GM23338 (cell line): ENCODE measurements around the gene SYCE1L. TPM values are rescaled to one million over a fixed set of nuclear protein-coding genes. Genes with fewer than 3 reads are reported as not detected.

Experiments used
- ATAC-seq: fragments of 200-7000 bp; cut with Tn5 transposase; 3 replicates; pipeline ENCODE4 v1.9.1; 2020
- DNase-seq: peaks from one replicate; pipeline ENCODE4 v3.0.0-alpha.2; 2015; ENCODE audit warnings: low spot score
- H2AFZ ChIP-seq: fragments of 200-600 bp; sonication (generic); 2 replicates; pipeline ENCODE4 v1.8.0; 2016; ENCODE audit warnings: antibody characterized with exemption, mild to moderate bottlenecking, moderate library complexity
- H3F3A ChIP-seq: fragments of 200-600 bp; sonication (generic); replicated peaks from 2 replicates; pipeline ENCODE4 v1.8.0; 2017; ENCODE audit warnings: antibody characterized with exemption, mixed run types, low read depth
- H3K27ac ChIP-seq: fragments of 200-600 bp; sonication (generic); 2 replicates; pipeline ENCODE4 v1.6.1; 2016; ENCODE audit warnings: low read depth
- H3K27me3 ChIP-seq: fragments of 200-600 bp; sonication (generic); 2 replicates; pipeline ENCODE4 v1.8.0; 2016; ENCODE audit warnings: mild to moderate bottlenecking, mixed run types, moderate library complexity; ENCODE audit not compliant: insufficient read depth
- H3K36me3 ChIP-seq: fragments of 200-600 bp; sonication (generic); 2 replicates; pipeline ENCODE4 v1.8.0; 2016; ENCODE audit warnings: mild to moderate bottlenecking; ENCODE audit not compliant: insufficient read depth
- H3K4me1 ChIP-seq: fragments of 200-600 bp; sonication (generic); 2 replicates; pipeline ENCODE4 v1.8.0; 2016; ENCODE audit warnings: mild to moderate bottlenecking, moderate library complexity; ENCODE audit not compliant: insufficient read depth
- H3K4me2 ChIP-seq: fragments of 200-600 bp; sonication (generic); 2 replicates; pipeline ENCODE4 v1.7.1; 2017; ENCODE audit warnings: mixed run types
- H3K4me3 ChIP-seq: fragments of 200-600 bp; sonication (generic); 2 replicates; pipeline ENCODE4 v1.6.1; 2016; ENCODE audit warnings: mixed run types
- H3K79me2 ChIP-seq: fragments of 200-600 bp; sonication (generic); replicated peaks from 2 replicates; pipeline ENCODE4 v1.8.0; 2017; ENCODE audit warnings: mild to moderate bottlenecking; ENCODE audit not compliant: insufficient read depth
- H3K9me2 ChIP-seq: fragments of 200-600 bp; sonication (generic); 2 replicates; pipeline ENCODE4 v1.8.0; 2017; ENCODE audit not compliant: insufficient read depth
- H4K20me1 ChIP-seq: fragments of 200-600 bp; sonication (generic); replicated peaks from 2 replicates; pipeline ENCODE4 v1.8.0; 2017; ENCODE audit warnings: mild to moderate bottlenecking; ENCODE audit not compliant: insufficient read depth
- H3K27ac Mint-ChIP-seq: 2 replicates; pipeline ENCODE4 v1.8.0; 2020; ENCODE audit warnings: inconsistent platforms, mild to moderate bottlenecking, moderate library complexity, mixed read lengths
- H3K27me3 Mint-ChIP-seq: 3 replicates; pipeline ENCODE4 v1.8.0; 2022; ENCODE audit warnings: low read depth, mild to moderate bottlenecking, moderate library complexity, mixed read lengths, inconsistent platforms; ENCODE audit not compliant: insufficient read depth, poor library complexity
- H3K36me3 Mint-ChIP-seq: 3 replicates; pipeline ENCODE4 v1.8.0; 2021; ENCODE audit warnings: low read depth, mild to moderate bottlenecking, inconsistent platforms, moderate library complexity, mixed read lengths
- H3K4me1 Mint-ChIP-seq: 3 replicates; pipeline ENCODE4 v1.8.0; 2020; ENCODE audit warnings: mild to moderate bottlenecking, inconsistent platforms, mixed read lengths
- H3K4me3 Mint-ChIP-seq: 3 replicates; pipeline ENCODE4 v1.8.0; 2021; ENCODE audit warnings: moderate library complexity, mild to moderate bottlenecking, inconsistent platforms, mixed read lengths
- H3K9me3 Mint-ChIP-seq: 3 replicates; pipeline ENCODE4 v1.8.0; 2020; ENCODE audit warnings: moderate library complexity, mild to moderate bottlenecking, inconsistent platforms, mixed read lengths
- CREB1 ChIP-seq: fragments of 250-450 bp; sonication (Bioruptor Pico); IDR thresholded peaks from 2 replicates; pipeline ENCODE4 v1.5.0; 2020; ENCODE audit warnings: low read depth, mild to moderate bottlenecking, moderate library complexity
- CTCF ChIP-seq, 2 experiments: fragments of 200-600 bp in 1 of 2; sonication (generic) in 1 of 2; conservative IDR thresholded peaks; 2 replicates each; pipeline versions ENCODE4 v1.5.1 to v1.6.1; 2016 to 2017; ENCODE audit warnings: antibody characterized with exemption in 2 of 2, low read depth in 2 of 2, mild to moderate bottlenecking in 2 of 2, moderate library complexity in 1 of 2
- ETS1 ChIP-seq: IDR thresholded peaks from 2 replicates; pipeline ENCODE4 v1.6.1; 2016; ENCODE audit warnings: antibody characterized with exemption
- EZH2 ChIP-seq: fragments of 200-600 bp; sonication (generic); IDR thresholded peaks from one replicate; pipeline ENCODE4 v1.8.0; 2017; ENCODE audit warnings: antibody characterized with exemption, mild to moderate bottlenecking, low read depth; ENCODE audit not compliant: unreplicated experiment
- EZH2phosphoT487 ChIP-seq: fragments of 200-600 bp; sonication (generic); IDR thresholded peaks from one replicate; pipeline ENCODE4 v1.8.1; 2018; ENCODE audit warnings: antibody characterized with exemption; ENCODE audit not compliant: unreplicated experiment
- JUNB ChIP-seq: IDR thresholded peaks from one replicate; pipeline ENCODE4 v1.6.1; 2016; ENCODE audit warnings: antibody characterized with exemption; ENCODE audit not compliant: unreplicated experiment
- NANOG ChIP-seq: IDR thresholded peaks from 2 replicates; pipeline ENCODE4 v1.6.1; 2016; ENCODE audit warnings: antibody characterized with exemption, borderline replicate concordance
- POLR2AphosphoS5 ChIP-seq: IDR thresholded peaks from 2 replicates; pipeline ENCODE4 v1.6.1; 2016; ENCODE audit warnings: antibody characterized with exemption, low read depth
- REST ChIP-seq: IDR thresholded peaks from one replicate; pipeline ENCODE4 v1.6.1; 2018; ENCODE audit warnings: antibody characterized with exemption; ENCODE audit not compliant: unreplicated experiment
- STAT1 ChIP-seq: IDR thresholded peaks from one replicate; pipeline ENCODE4 v1.6.1; 2016; ENCODE audit warnings: antibody characterized with exemption; ENCODE audit not compliant: unreplicated experiment
- ZNF114 ChIP-seq: fragments of 250-450 bp; sonication (Bioruptor Pico); IDR thresholded peaks from 2 replicates; pipeline ENCODE4 v1.5.0; 2020; ENCODE audit warnings: mild to moderate bottlenecking, moderate library complexity
- ZNF331 ChIP-seq: fragments of 250-450 bp; sonication (Bioruptor Pico); IDR thresholded peaks from 2 replicates; pipeline ENCODE4 v1.5.0; 2020; ENCODE audit warnings: low read depth, mild to moderate bottlenecking, moderate library complexity
- ZNF462 ChIP-seq: fragments of 250-450 bp; sonication (Bioruptor Pico); IDR thresholded peaks from 2 replicates; pipeline ENCODE4 v1.5.0; 2020; ENCODE audit warnings: mild to moderate bottlenecking, moderate library complexity
- polyA plus RNA-seq: library from polyadenylated mRNA; unstranded; fragments of >200 nt; fragmentation: Nextera tagmentation; extraction: Ambion mirVana; gene quantifications from 2 replicates; pipeline ENCODE4 v1.2.1, GENCODE V29; 2016
- total RNA-seq: library from RNA; depleted of rRNA; stranded (reverse); fragments of >200 nt; shearing (Covaris generic); gene quantifications from 2 replicates; pipeline ENCODE4 v1.2.3, GENCODE V29; 2014

SYCE1L gene
- total and polyA plus RNA-seq, 2 experiments from 2014 or later = 3.9 to 5.9 TPM

GRCh38 chr16:77165006-77165405 lies 34.2 kb upstream of the SYCE1L start:
- Histone ChIP-seq H3K9me2 (peaks cover 3% of the 10 kb centered on the region; the same call in 1 of the 2 replicates), H4K20me1 (no peaks in the 10 kb centered on the region), H3F3A (no peaks in the 10 kb centered on the region), H3K79me2 (no peaks in the 10 kb centered on the region), H3K36me3 (no peaks in the 10 kb centered on the region), H3K27me3 (no peaks in the 10 kb centered on the region), H2AFZ (no peak overlapping the region), H3K4me2 (no peak overlapping the region), H3K4me1 (no peaks in the 10 kb centered on the region), H3K4me3 (no peak overlapping the region), H3K27ac (no peak overlapping the region)
- Mint-ChIP-seq H3K4me1 (no peaks in the 10 kb centered on the region), H3K4me3 (no peak overlapping the region), H3K36me3 (no peaks in the 10 kb centered on the region), H3K27ac (no peak overlapping the region), H3K9me3 (peaks cover 38% of the 10 kb centered on the region), H3K27me3 (no peaks in the 10 kb centered on the region)
- no peak for DNase-seq
- ATAC-seq = no peak
- TF ChIP-seq ZNF331 = no peak
- TF ChIP-seq JUNB = no peak
- no peak for TF ChIP-seq POLR2AphosphoS5
- TF ChIP-seq ETS1 = no peak
- no peak for TF ChIP-seq REST
- no peak for TF ChIP-seq EZH2phosphoT487
- TF ChIP-seq ZNF114 (CRISPR knock-in tag) = no peak
- TF ChIP-seq CREB1 (CRISPR knock-in tag) = no peak
- TF ChIP-seq CTCF (conservative IDR thresholded peaks at IDR 0.05; ENCODE audit: low read depth in 2 of 2) = no peak
- no peak for TF ChIP-seq EZH2
- no peak for TF ChIP-seq ZNF462 (CRISPR knock-in tag)
- TF ChIP-seq NANOG = no peak
- TF ChIP-seq STAT1 = no peak
